Heart right ventricle (tissue), 16 donors: ENCODE results near the gene TRIM9. TPM values are rescaled to one million over a fixed set of nuclear protein-coding genes. Genes with fewer than 3 reads are reported as not detected.
A peak's percentile ranks its signal among the peaks of the same experiment; 100 is the strongest.

Experiments used
- ATAC-seq, 8 donors: fragments of 200-7000 bp; cut with Tn5 transposase; one replicate each; pipeline ENCODE4 v1.9.1; 2020; ENCODE audit warnings: mild to moderate bottlenecking in 8 of 8, moderate library complexity in 8 of 8, moderate number of reproducible peaks in 1 of 8
- DNase-seq, 2 donors: peaks; one replicate each; pipeline ENCODE4 v3.0.0-alpha.2; 2020
- H3K27ac ChIP-seq, 10 donors: fragments of 200-600 bp; sonication (generic) in 2 of 10; one replicate each; pipeline versions ENCODE4 v1.5.0 to v1.8.0; 2020 to 2022; ENCODE audit warnings: mild to moderate bottlenecking in 3 of 10
- H3K27me3 ChIP-seq, 7 donors: fragments of 200-600 bp; one replicate each; pipeline ENCODE4 v1.8.0; 2021 to 2022; ENCODE audit warnings: mild to moderate bottlenecking in 2 of 7
- H3K36me3 ChIP-seq, 9 donors: fragments of 200-600 bp; sonication (generic) in 1 of 9; one replicate each; pipeline versions ENCODE4 v1.5.0 to v1.8.0; 2020 to 2022; ENCODE audit warnings: mild to moderate bottlenecking in 2 of 9
- H3K4me1 ChIP-seq, 9 donors: fragments of 200-600 bp; sonication (generic) in 1 of 9; one replicate each; pipeline versions ENCODE4 v1.5.0 to v1.8.0; 2020 to 2022; ENCODE audit warnings: mild to moderate bottlenecking in 4 of 9
- H3K4me3 ChIP-seq, 10 donors: fragments of 200-600 bp; sonication (generic) in 2 of 10; one replicate each; pipeline versions ENCODE4 v1.5.0 to v1.8.0; 2020 to 2022; ENCODE audit warnings: mild to moderate bottlenecking in 7 of 10, moderate library complexity in 2 of 10
- H3K9me3 ChIP-seq, 11 donors: fragments of 200-600 bp in 10 of 11; sonication (generic) in 2 of 11; one replicate each; pipeline versions ENCODE4 v1.5.0 to v1.8.0; 2013 to 2022; ENCODE audit warnings: mild to moderate bottlenecking in 2 of 11, control low read depth in 1 of 11, moderate library complexity in 1 of 11
- WGBS, 2 donors: extraction: QIAGEN DNeasy Blood & Tissue Kit; methylation state at CpG; one replicate each; pipeline ENCODE4 v1.1.7; 2013; ENCODE audit warnings: inconsistent platforms in 1 of 2; 5-methylcytosine and 5-hydroxymethylcytosine counted together
- intact Hi-C, 10 donors: fragments of 100-400 bp; cut with DNase I; formaldehyde crosslinking; loops; one replicate each; pipeline versions ENCODE4 v1.11.1 to v1.14.2; 2022
- polyA plus RNA-seq, 2 donors: library from polyadenylated mRNA; stranded (reverse); fragments of 200-250 nt; gene quantifications; one replicate each; pipeline ENCODE4 v1.2.3, GENCODE V29; 2013
- total RNA-seq, 10 donors: library from RNA; stranded (reverse); fragmentation: NEBNext Ultra II Directional in 3 of 10; extraction: Animal tissue kit (Norgen Biotek cat#: 25700) in 3 of 10; gene quantifications; one replicate each; pipeline versions ENCODE4 v1.2.1 to v1.2.4, GENCODE V29; 2021 to 2023
- TF ChIP-seq, protein P1 (sequence below), 9 donors: fragments of 200-600 bp; sonication (generic) in 2 of 9; IDR thresholded peaks; one replicate each; pipeline versions ENCODE4 v1.5.0 to v1.8.0; 2021 to 2022; ENCODE audit warnings: antibody characterized with exemption in 9 of 9, mild to moderate bottlenecking in 5 of 9, moderate library complexity in 1 of 9
- donor health status: Arrhythmogenic right ventricular cardiomyopathy.
- donor health status: ischemic (EF 13 %, LVEDD 7.1; RV severe dilation, severe dysfunction).
- donor health status: healthy with polysubstance abuse.
- donor health status: DM: no; HTN: yes; CAD: no.
- donor health status: DM: no; HTN: no; CAD: no.
- donor health status: ischemic (EF 25% LVEDD 6.9; RV normal size, moderate dysfunction).
- donor health status: ischemic (EF 25% LVEDD 5.7; RV mildly dilated, moderate dysfunction).
- donor health status: healthy.
- donor health status: DM: yes; HTN: yes; CAD: no.
- donor health status: Ischemic cardiomyopathy.
- donor health status: ischemic (EF 35%, LVEDD 5.7; RV mildly dilated, moderate dysfunction).
- donor health status: nonischemic (EF 11% LVEDD 7.7; RV severe dilation, severe dysfunction).
- donor health status: DM: yes; HTN: yes; CAD: no.
- donor health status: PGD.
- donor health status: ischemic (EF 29% LVEDD 5.4; RV normal size, mild dysfunction).
- donor health status: nonischemic (EF 23%, LVEDD 6.1; RV moderate dilation, normal function).

Gene TRIM9
- total and polyA plus RNA-seq, 12 donors = 0.33 to 1.3 (median 0.59) TPM

DNA sequence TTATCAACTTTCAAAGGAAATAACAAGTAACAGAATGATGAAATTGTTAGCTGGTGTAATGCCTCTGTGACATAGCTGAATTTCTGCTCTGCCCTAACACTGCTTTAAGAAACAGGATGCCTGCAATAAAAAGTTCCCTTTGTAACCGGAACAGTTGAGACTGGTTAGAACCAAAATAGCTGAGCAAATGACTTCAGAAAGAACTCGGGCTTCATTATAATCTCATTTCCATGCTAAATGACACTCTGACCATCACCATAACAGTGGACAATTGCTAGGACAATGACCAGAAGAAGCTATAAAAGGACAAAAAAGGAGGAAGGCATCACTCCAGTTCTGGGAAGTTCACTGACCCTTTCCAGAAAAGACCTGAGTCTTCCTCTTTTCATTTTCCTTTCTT lies 127.1 kb downstream of the TRIM9 start:
- peak in 3 of 8 donors; percentile 22 to 62 (median 44) for ATAC-seq
- Histone ChIP-seq H3K4me1 (peaks cover 0 to 36% (median 0%) of the 10 kb centered on the region in 9 donors), H3K36me3 (no peaks in the 10 kb centered on the region), H3K9me3 (no peaks in the 10 kb centered on the region), H3K27me3 (no peaks in the 10 kb centered on the region), H3K27ac (peak overlapping the region in 1 of 10 donors; percentile 77), H3K4me3 (no peak overlapping the region)
- intact Hi-C loops = loop anchor here in 2 of 10 donors (10.0 kb wide), 2 partner anchors 127 to 237 kb away; partner anchors contain the start of gene TRIM9 (in 1 of the 2)
- 38 to 53% methylated on average over 2 of the region's 2 CpGs for WGBS, 2 donors
- DNase-seq = no peak
- TF ChIP-seq, protein P1, sequence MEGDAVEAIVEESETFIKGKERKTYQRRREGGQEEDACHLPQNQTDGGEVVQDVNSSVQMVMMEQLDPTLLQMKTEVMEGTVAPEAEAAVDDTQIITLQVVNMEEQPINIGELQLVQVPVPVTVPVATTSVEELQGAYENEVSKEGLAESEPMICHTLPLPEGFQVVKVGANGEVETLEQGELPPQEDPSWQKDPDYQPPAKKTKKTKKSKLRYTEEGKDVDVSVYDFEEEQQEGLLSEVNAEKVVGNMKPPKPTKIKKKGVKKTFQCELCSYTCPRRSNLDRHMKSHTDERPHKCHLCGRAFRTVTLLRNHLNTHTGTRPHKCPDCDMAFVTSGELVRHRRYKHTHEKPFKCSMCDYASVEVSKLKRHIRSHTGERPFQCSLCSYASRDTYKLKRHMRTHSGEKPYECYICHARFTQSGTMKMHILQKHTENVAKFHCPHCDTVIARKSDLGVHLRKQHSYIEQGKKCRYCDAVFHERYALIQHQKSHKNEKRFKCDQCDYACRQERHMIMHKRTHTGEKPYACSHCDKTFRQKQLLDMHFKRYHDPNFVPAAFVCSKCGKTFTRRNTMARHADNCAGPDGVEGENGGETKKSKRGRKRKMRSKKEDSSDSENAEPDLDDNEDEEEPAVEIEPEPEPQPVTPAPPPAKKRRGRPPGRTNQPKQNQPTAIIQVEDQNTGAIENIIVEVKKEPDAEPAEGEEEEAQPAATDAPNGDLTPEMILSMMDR (IDR thresholded peaks at IDR 0.05) = no peak

DNA sequence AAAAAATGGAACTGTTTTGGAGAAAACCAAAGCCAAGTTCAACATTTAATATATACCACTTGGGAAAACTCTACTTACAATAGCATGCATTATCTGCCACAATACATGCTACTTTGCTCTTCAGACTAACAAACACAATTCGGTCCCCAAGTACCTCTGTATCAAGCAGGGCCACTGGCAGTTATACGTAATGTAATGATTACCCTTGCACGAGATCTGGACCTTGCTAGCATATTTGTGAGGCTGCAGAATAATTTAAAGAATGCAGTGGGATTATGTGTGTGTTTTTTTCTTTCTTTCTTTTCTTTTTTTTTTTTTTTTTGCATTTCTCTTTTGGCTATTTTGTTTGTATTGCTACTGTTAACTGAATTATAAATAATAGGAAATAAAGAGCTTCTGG lies 127.8 kb downstream of the TRIM9 start:
- no peak for DNase-seq

DNA sequence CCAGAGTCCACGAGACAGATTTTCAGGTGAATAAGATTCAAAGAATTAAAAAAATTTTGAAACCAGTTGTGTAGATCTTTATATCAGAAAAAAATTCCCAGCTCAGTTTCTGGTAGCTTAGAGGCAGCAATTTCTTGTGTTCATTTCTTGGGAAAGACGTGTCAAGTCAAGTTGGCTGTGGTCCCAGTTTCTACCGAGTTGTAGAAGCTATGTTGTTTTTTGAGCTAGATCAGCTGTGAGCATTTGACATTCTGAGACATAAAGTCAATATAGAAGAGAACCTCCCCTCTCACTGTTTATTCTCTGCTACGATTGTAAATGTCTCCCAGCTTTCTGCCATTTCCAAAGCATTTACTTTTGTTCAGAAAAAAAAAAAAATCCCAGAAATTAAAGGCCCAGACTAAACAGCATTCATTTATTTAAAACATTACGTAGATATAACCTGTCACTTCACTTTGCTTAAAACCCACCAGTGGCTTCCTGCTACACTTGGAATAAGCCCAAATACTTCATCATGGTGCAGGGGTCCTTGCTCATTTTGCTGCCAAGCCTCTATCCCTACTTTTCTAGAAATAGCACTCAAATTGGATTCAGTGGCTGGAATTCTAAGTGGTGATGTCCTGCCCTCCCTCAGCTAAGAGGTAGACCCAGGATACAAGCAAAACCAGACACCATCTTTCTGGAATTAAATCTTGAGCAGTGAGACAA lies 130.1 kb downstream of the TRIM9 start:
- intact Hi-C loops = loop anchor here in 2 of 10 donors (10.0 kb wide), 2 partner anchors 130 to 240 kb away; partner anchors contain the start of gene TRIM9 (in 1 of the 2)
- peak overlapping the region in 1 of 10 donors; percentile 14 for H3K27ac ChIP-seq
- peak in 1 of 8 donors; percentile 11 for ATAC-seq

More for the DNA sequence above, 127.8 kb downstream of the TRIM9 start:
- Histone ChIP-seq H3K27me3 (no peaks in the 10 kb centered on the region), H3K4me3 (no peak overlapping the region), H3K36me3 (no peaks in the 10 kb centered on the region), H3K4me1 (peaks cover 0 to 36% (median 0%) of the 10 kb centered on the region in 9 donors), H3K9me3 (no peaks in the 10 kb centered on the region), H3K27ac (peak overlapping the region in 1 of 10 donors; percentile 77)
- intact Hi-C loops = loop anchor here in 2 of 10 donors (10.0 kb wide), 2 partner anchors 128 to 238 kb away; partner anchors contain the start of gene TRIM9 (in 1 of the 2)
- 62 to 70% methylated on average over 3 of the region's 3 CpGs for WGBS, 2 donors
- no peak for ATAC-seq
- TF ChIP-seq, protein P1 (IDR thresholded peaks at IDR 0.05) = no peak

DNA sequence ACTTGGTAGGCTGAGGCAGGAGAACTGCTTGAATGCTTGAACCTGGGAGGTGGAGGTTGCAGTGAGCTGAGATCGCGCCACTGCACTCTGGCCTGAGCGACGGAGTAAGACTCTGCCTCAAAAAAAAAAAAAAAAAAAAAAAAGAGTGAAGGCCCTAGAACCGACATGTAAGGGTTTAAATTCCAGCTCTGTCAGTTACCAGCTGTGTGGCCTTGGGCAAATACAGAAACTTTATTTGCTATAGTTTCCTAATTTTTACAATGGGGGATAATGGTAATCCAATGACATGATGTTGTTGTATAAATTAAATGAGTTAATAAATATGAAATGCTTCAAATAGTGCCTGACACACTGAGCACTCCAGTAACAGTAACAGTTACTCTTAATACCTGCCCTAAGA lies 131.0 kb downstream of the TRIM9 start:
- intact Hi-C loops = loop anchor here in 2 of 10 donors (10.0 kb wide), 2 partner anchors 131 to 241 kb away; partner anchors contain the start of gene TRIM9 (in 1 of the 2)
- 95 to 99% methylated on average over 5 of the region's 5 CpGs for WGBS, 2 donors

More for the DNA sequence above, 130.1 kb downstream of the TRIM9 start:
- peak in 1 of 2 donors; percentile 46 for DNase-seq
- 27 to 30% methylated on average over 5 of the region's 5 CpGs for WGBS, 2 donors
- TF ChIP-seq, protein P1 (IDR thresholded peaks at IDR 0.05) = no peak
- peaks cover 0 to 48% (median 0%) of the 10 kb centered on the region in 9 donors for H3K4me1 ChIP-seq
- H3K4me3 ChIP-seq = no peak overlapping the region
- H3K36me3 ChIP-seq = no peaks in the 10 kb centered on the region
- no peaks in the 10 kb centered on the region for H3K9me3 ChIP-seq
- H3K27me3 ChIP-seq = no peaks in the 10 kb centered on the region

More for the DNA sequence above, 131.0 kb downstream of the TRIM9 start:
- H3K27ac ChIP-seq = no peak overlapping the region
- H3K4me3 ChIP-seq = no peak overlapping the region
- no peak for ATAC-seq
- H3K9me3 ChIP-seq = no peaks in the 10 kb centered on the region
- DNase-seq = no peak
- peaks cover 0 to 48% (median 0%) of the 10 kb centered on the region in 9 donors for H3K4me1 ChIP-seq
- no peaks in the 10 kb centered on the region for H3K36me3 ChIP-seq
- no peaks in the 10 kb centered on the region for H3K27me3 ChIP-seq
- TF ChIP-seq, protein P1 (IDR thresholded peaks at IDR 0.05) = no peak
